Nephron progenitor cell (in vitro differentiated cells): Measurements from ENCODE around the gene PDIA2.

Experiments used
- DNase-seq: peaks from one replicate; pipeline ENCODE4 v3.0.0; 2021
- H3K27ac Mint-ChIP-seq: 2 replicates; pipeline ENCODE4 v1.8.0; 2021; ENCODE audit warnings: mild to moderate bottlenecking, moderate library complexity, mixed read lengths
- H3K27me3 Mint-ChIP-seq: 2 replicates; pipeline ENCODE4 v1.8.0; 2021; ENCODE audit warnings: mild to moderate bottlenecking, low read depth, mixed read lengths; ENCODE audit not compliant: poor library complexity
- H3K36me3 Mint-ChIP-seq: 2 replicates; pipeline ENCODE4 v1.8.0; 2021; ENCODE audit warnings: low read depth, mixed read lengths
- H3K4me1 Mint-ChIP-seq: 2 replicates; pipeline ENCODE4 v1.8.0; 2021; ENCODE audit warnings: mixed read lengths
- H3K4me3 Mint-ChIP-seq: 2 replicates; pipeline ENCODE4 v1.8.0; 2021; ENCODE audit warnings: mild to moderate bottlenecking, moderate library complexity, mixed read lengths
- H3K9me3 Mint-ChIP-seq: 2 replicates; pipeline ENCODE4 v1.8.0; 2021; ENCODE audit warnings: mild to moderate bottlenecking, moderate library complexity, mixed read lengths
- CTCF ChIP-seq: fragments of 200-600 bp; sonication (generic); IDR thresholded peaks from 2 replicates; pipeline ENCODE4 v1.5.0; 2021; ENCODE audit warnings: antibody characterized with exemption

PDIA2 gene

GRCh38 chr16:314351-314750, 31.4 kb downstream of the PDIA2 start:
- Mint-ChIP-seq H3K36me3 (peaks cover 33% of the 10 kb centered on the region), H3K9me3 (no peaks in the 10 kb centered on the region), H3K27me3 (no peaks in the 10 kb centered on the region), H3K27ac (no peak overlapping the region), H3K4me1 (peaks cover 6% of the 10 kb centered on the region), H3K4me3 (no peak overlapping the region)
- TF ChIP-seq CTCF, result no peak
- DNase-seq, result no peak

GRCh38 chr16:314795-315299, 31.9 kb downstream of the PDIA2 start:
- no peaks in the 10 kb centered on the region for H3K9me3 Mint-ChIP-seq
- H3K27ac Mint-ChIP-seq, result peak overlapping the region; percentile 57
- peaks cover 9% of the 10 kb centered on the region for H3K4me1 Mint-ChIP-seq
- H3K36me3 Mint-ChIP-seq, result peaks cover 36% of the 10 kb centered on the region
- no peak for DNase-seq
- H3K27me3 Mint-ChIP-seq, result no peaks in the 10 kb centered on the region
- H3K4me3 Mint-ChIP-seq, result no peak overlapping the region
- no peak for TF ChIP-seq CTCF

- H3K27me3 Mint-ChIP-seq, result no peaks in the 10 kb centered on the region
- peaks cover 16% of the 10 kb centered on the region for H3K4me1 Mint-ChIP-seq
- no peak overlapping the region for H3K4me3 Mint-ChIP-seq
- no peaks in the 10 kb centered on the region for H3K9me3 Mint-ChIP-seq
- H3K36me3 Mint-ChIP-seq, result peaks cover 25% of the 10 kb centered on the region
- TF ChIP-seq CTCF, result no peak
- H3K27ac Mint-ChIP-seq, result peak overlapping the region; percentile 12
- no peak for DNase-seq
Measured at GRCh38 chr16:316741-317464, 33.9 kb downstream of the PDIA2 start.

GRCh38 chr16:317583-317982, 34.6 kb downstream of the PDIA2 start:
- Mint-ChIP-seq H3K27me3 (peaks cover 2% of the 10 kb centered on the region), H3K4me1 (peaks cover 18% of the 10 kb centered on the region), H3K4me3 (no peak overlapping the region), H3K36me3 (peaks cover 19% of the 10 kb centered on the region), H3K9me3 (no peaks in the 10 kb centered on the region), H3K27ac (no peak overlapping the region)
- no peak for DNase-seq
- no peak for TF ChIP-seq CTCF

- TF ChIP-seq CTCF, result peak; percentile 21
- H3K27me3 Mint-ChIP-seq, result peaks cover 4% of the 10 kb centered on the region
- H3K9me3 Mint-ChIP-seq, result no peaks in the 10 kb centered on the region
- H3K4me3 Mint-ChIP-seq, result no peak overlapping the region
- H3K27ac Mint-ChIP-seq, result peak overlapping the region; percentile 53
- H3K36me3 Mint-ChIP-seq, result peaks cover 19% of the 10 kb centered on the region
- DNase-seq, result peak; percentile 33
- peaks cover 21% of the 10 kb centered on the region for H3K4me1 Mint-ChIP-seq
Measured at GRCh38 chr16:318628-319027, 35.7 kb downstream of the PDIA2 start.

GRCh38 chr16:320206-320605, 37.2 kb downstream of the PDIA2 start:
- no peak overlapping the region for H3K4me3 Mint-ChIP-seq
- no peak for DNase-seq
- peaks cover 13% of the 10 kb centered on the region for H3K36me3 Mint-ChIP-seq
- H3K27ac Mint-ChIP-seq, result no peak overlapping the region
- peaks cover 4% of the 10 kb centered on the region for H3K27me3 Mint-ChIP-seq
- H3K4me1 Mint-ChIP-seq, result peaks cover 29% of the 10 kb centered on the region
- no peaks in the 10 kb centered on the region for H3K9me3 Mint-ChIP-seq
- no peak for TF ChIP-seq CTCF
